Prostate gland (tissue), 2 donors: ENCODE data around the gene WDFY3. TPM values are rescaled to one million over a fixed set of nuclear protein-coding genes. Genes with fewer than 3 reads are reported as not detected.

Experiments
- DNase-seq: peaks from one replicate; pipeline ENCODE4 v3.0.0-alpha.2; 2019; ENCODE audit warnings: low spot score
- H3K27ac ChIP-seq, 2 donors: fragments of 200-600 bp; sonication (generic); 2 replicates each; pipeline ENCODE4 v1.5.1; 2017 to 2019
- H3K27me3 ChIP-seq: fragments of 200-600 bp; sonication (generic); replicated peaks from 2 replicates; pipeline ENCODE4 v1.5.1; 2019; ENCODE audit not compliant: insufficient read depth
- H3K36me3 ChIP-seq, 2 donors: fragments of 200-600 bp; sonication (generic); 1 replicate in 1 of 2; 2 replicates in 1 of 2; pipeline versions ENCODE4 v1.5.1 to v1.8.1; 2017 to 2019
- H3K4me1 ChIP-seq: fragments of 200-600 bp; sonication (generic); replicated peaks from 2 replicates; pipeline ENCODE4 v1.5.1; 2019
- H3K4me3 ChIP-seq, 2 donors: fragments of 200-600 bp; sonication (generic); 2 replicates each; pipeline ENCODE4 v1.5.1; 2017 to 2019
- H3K9me3 ChIP-seq: fragments of 200-600 bp; sonication (generic); 2 replicates; pipeline ENCODE4 v1.5.1; 2017
- CTCF ChIP-seq, 4 experiments: fragments of 200-600 bp in 2 of 4; fragments of 450-650 bp in 2 of 4; sonication (generic) in 2 of 4; IDR thresholded peaks; 1 replicate in 3 of 4; 2 replicates in 1 of 4; pipeline ENCODE4 v1.5.1; 2016 to 2019; ENCODE audit warnings: antibody characterized with exemption in 4 of 4, mild to moderate bottlenecking in 2 of 4, moderate library complexity in 2 of 4
- POLR2A ChIP-seq: fragments of 450-650 bp; IDR thresholded peaks from one replicate; pipeline ENCODE4 v1.6.1; 2016; ENCODE audit warnings: antibody characterized with exemption, mild to moderate bottlenecking
- POLR2AphosphoS5 ChIP-seq: sonication (generic); formaldehyde crosslinking; IDR thresholded peaks from one replicate; pipeline ENCODE4 v1.6.1; 2017; ENCODE audit warnings: antibody characterized with exemption
- WGBS: methylation state at CpG from one replicate; pipeline ENCODE4 v1.1.5; 2018; 5-methylcytosine and 5-hydroxymethylcytosine counted together
- intact Hi-C: fragments of 100-400 bp; cut with DNase I; formaldehyde crosslinking; loops from one replicate; pipeline ENCODE4 v1.14.2; 2022
- small RNA-seq, 2 donors: library from RNA; depleted of rRNA; stranded (forward); fragments of <200 nt; gene quantifications; one replicate each; pipeline ENCODE3, GENCODE V24; 2016
- total RNA-seq, 2 donors: library from RNA; depleted of rRNA; stranded (reverse); fragments of >200 nt; gene quantifications; one replicate each; pipeline ENCODE4 v1.1.0, GENCODE V29; 2016

Gene WDFY3
- total RNA-seq, 2 donors from 2014 or later, result 48.1 to 110 TPM

GRCh38 chr4:84632092-84632491, 334.4 kb downstream of the WDFY3 start:
- Histone ChIP-seq H3K4me3 (no peak overlapping the region), H3K4me1 (no peaks in the 10 kb centered on the region), H3K9me3 (no peaks in the 10 kb centered on the region), H3K36me3 (no peaks in the 10 kb centered on the region), H3K27ac (no peak overlapping the region), H3K27me3 (no peaks in the 10 kb centered on the region)
- intact Hi-C loops, result no loop called here
- no peak for DNase-seq
- 95% methylated on average over 2 of the region's 2 CpGs for WGBS
- TF ChIP-seq POLR2A (no peak), POLR2AphosphoS5 (no peak), CTCF (IDR thresholded peaks at IDR 0.05) (no peak)

- H3K27ac ChIP-seq, result no peak overlapping the region
- WGBS, result 34% methylated on average over 3 of the region's 3 CpGs
Measured at GRCh38 chr4:84631573-84631972, 334.9 kb downstream of the WDFY3 start.

GRCh38 chr4:84626673-84627072, 339.8 kb downstream of the WDFY3 start:
- Histone ChIP-seq H3K4me3 (no peak overlapping the region), H3K9me3 (no peaks in the 10 kb centered on the region), H3K36me3 (no peaks in the 10 kb centered on the region), H3K27ac (no peak overlapping the region), H3K27me3 (no peaks in the 10 kb centered on the region), H3K4me1 (no peaks in the 10 kb centered on the region)
- TF ChIP-seq POLR2A, result no peak
- TF ChIP-seq CTCF (IDR thresholded peaks at IDR 0.05), result no peak
- intact Hi-C loops, result no loop called here
- 90% methylated on average over 5 of the region's 5 CpGs for WGBS
- DNase-seq, result no peak

More at GRCh38 chr4:84631573-84631972, 334.9 kb downstream of the WDFY3 start:
- Histone ChIP-seq H3K9me3 (no peaks in the 10 kb centered on the region), H3K4me1 (no peaks in the 10 kb centered on the region), H3K4me3 (no peak overlapping the region), H3K36me3 (no peaks in the 10 kb centered on the region), H3K27me3 (no peaks in the 10 kb centered on the region)
- DNase-seq, result no peak
- intact Hi-C loops, result no loop called here
- no peak for TF ChIP-seq POLR2AphosphoS5

GRCh38 chr4:84623661-84624060, 342.8 kb downstream of the WDFY3 start:
- Histone ChIP-seq H3K9me3 (no peaks in the 10 kb centered on the region), H3K27ac (no peak overlapping the region), H3K4me1 (no peaks in the 10 kb centered on the region), H3K27me3 (no peaks in the 10 kb centered on the region), H3K4me3 (no peak overlapping the region), H3K36me3 (no peaks in the 10 kb centered on the region)
- DNase-seq, result no peak
- intact Hi-C loops, result no loop called here
- TF ChIP-seq POLR2AphosphoS5, result no peak
- WGBS, result 96% methylated on average over 11 of the region's 11 CpGs

- no peak overlapping the region for H3K4me3 ChIP-seq
- no peaks in the 10 kb centered on the region for H3K27me3 ChIP-seq
- no peak for TF ChIP-seq POLR2A
- TF ChIP-seq POLR2AphosphoS5, result no peak
- no peaks in the 10 kb centered on the region for H3K36me3 ChIP-seq
- intact Hi-C loops, result no loop called here
- no peak overlapping the region for H3K27ac ChIP-seq
- no peaks in the 10 kb centered on the region for H3K9me3 ChIP-seq
- H3K4me1 ChIP-seq, result no peaks in the 10 kb centered on the region
- DNase-seq, result no peak
- 86% methylated on average over 1 of the region's 1 CpG for WGBS
Measured at GRCh38 chr4:84622959-84623358, 343.5 kb downstream of the WDFY3 start.

Small RNA genes within 50 kb of the gene (small RNA-seq; reads per million reads assigned to genes)
- gene RN7SL552P (0 reads per million in 2 donors), gene RNU6-469P (0 reads per million in 2 donors)
